ENCODE results near the gene PKMYT1. TPM values are rescaled to one million over a fixed set of nuclear protein-coding genes. Genes with fewer than 3 reads are reported as not detected.
A peak's percentile ranks its signal among the peaks of the same experiment; 100 is the strongest.

The PKMYT1 gene
- total and polyA plus RNA-seq, 9 of the 15 experiments (the other 6 are each of a cell fraction or from before 2014, with no cell fraction given) = 8.7 to 201 (median 37.8) TPM

DNA sequence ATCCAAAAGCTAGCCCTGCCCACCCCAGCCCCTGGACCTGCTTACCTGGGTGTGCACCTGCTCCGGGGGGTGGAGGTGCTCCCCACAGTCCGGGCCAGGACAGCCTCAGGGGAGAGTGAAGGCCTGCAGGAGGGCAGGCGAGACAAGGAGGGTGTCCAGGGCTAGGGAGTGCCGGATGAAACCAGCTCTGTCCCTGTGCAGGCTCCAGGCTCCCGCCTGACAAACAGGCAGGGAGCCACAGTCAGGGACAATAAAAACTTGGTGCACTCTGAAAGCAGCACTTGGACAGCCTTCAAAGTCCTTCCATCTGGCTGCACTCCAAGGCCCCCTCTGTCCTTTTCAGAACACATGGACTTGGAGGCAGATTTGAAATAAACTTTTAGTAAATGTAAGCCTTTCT, 7.2 kb downstream of the PKMYT1 start:
- Histone ChIP-seq H2AFZ (ENCODE audit: low read depth, low read length) (no peak overlapping the region), H3K27me3 (ENCODE audit: control insufficient read depth in 2 of 2, insufficient read depth in 2 of 2, low read length in 2 of 2) (no peaks in the 10 kb centered on the region), H4K20me1 (replicated peaks; ENCODE audit: control insufficient read depth, insufficient read depth, low read length) (peaks cover 25% of the 10 kb centered on the region), H3K79me2 (ENCODE audit: control insufficient read depth, insufficient read depth, low read length) (peaks cover 40% of the 10 kb centered on the region), H3K4me3 (no peak overlapping the region), H3K9ac (ENCODE audit: insufficient read depth in 1 of 2, low read depth in 2 of 2, low read length in 2 of 2) (peak overlapping the region in 1 of 2 experiments; percentile 77; a peak in 2 of 4 replicates), H3K9me1 (ENCODE audit: control insufficient read depth, insufficient read depth, low read length) (peaks cover 3% of the 10 kb centered on the region), H3K4me1 (replicated peaks in 1 of 2; ENCODE audit: control insufficient read depth in 2 of 2, insufficient read depth in 2 of 2, low read length in 2 of 2) (peaks cover 12 to 95% of the 10 kb centered on the region in 2 experiments), H3K27ac (ENCODE audit: extremely low read depth, low read depth, low read length) (0 out of 3 replicates have a peak overlapping the region, but pooled peaks have one; percentile 28), H3K36me3 (ENCODE audit: control insufficient read depth, insufficient read depth, low read length) (peaks cover 73% of the 10 kb centered on the region; the same call in 2 of the 3 replicates), H3K9me3 (replicated peaks; ENCODE audit: control insufficient read depth, insufficient read depth, low read depth, low read length) (no peaks in the 10 kb centered on the region), H3K4me2 (ENCODE audit: insufficient read depth, low read length) (no peak overlapping the region)
- FAIRE-seq = no peak
- ChIA-PET POLR2A (interaction anchor here (0.7 to 2.1 kb wide), 4 partner anchors 8 to 140 kb away, joined by 3 to 17 read pairs (median 3); partner anchors contain the start of gene PKMYT1), CTCF (ENCODE audit: low intra/inter-chr PET ratio) (no interaction called here)
- DNase-seq (ENCODE audit: extremely low read depth in 1 of 4, low spot score in 3 of 4) = no peak
- in situ Hi-C loops (cut with MboI) (no loop called here), intact Hi-C loops (cut with micrococcal nuclease) (no loop called here)
- no peak for ATAC-seq
- 81% methylated on average over 5 of the region's 5 CpGs for WGBS (ENCODE audit: insufficient coverage, low coverage, missing lambda C conversion rate)
- BruUV-seq (replicated peaks) = no TSS peak
- TF ChIP-seq, protein P1, sequence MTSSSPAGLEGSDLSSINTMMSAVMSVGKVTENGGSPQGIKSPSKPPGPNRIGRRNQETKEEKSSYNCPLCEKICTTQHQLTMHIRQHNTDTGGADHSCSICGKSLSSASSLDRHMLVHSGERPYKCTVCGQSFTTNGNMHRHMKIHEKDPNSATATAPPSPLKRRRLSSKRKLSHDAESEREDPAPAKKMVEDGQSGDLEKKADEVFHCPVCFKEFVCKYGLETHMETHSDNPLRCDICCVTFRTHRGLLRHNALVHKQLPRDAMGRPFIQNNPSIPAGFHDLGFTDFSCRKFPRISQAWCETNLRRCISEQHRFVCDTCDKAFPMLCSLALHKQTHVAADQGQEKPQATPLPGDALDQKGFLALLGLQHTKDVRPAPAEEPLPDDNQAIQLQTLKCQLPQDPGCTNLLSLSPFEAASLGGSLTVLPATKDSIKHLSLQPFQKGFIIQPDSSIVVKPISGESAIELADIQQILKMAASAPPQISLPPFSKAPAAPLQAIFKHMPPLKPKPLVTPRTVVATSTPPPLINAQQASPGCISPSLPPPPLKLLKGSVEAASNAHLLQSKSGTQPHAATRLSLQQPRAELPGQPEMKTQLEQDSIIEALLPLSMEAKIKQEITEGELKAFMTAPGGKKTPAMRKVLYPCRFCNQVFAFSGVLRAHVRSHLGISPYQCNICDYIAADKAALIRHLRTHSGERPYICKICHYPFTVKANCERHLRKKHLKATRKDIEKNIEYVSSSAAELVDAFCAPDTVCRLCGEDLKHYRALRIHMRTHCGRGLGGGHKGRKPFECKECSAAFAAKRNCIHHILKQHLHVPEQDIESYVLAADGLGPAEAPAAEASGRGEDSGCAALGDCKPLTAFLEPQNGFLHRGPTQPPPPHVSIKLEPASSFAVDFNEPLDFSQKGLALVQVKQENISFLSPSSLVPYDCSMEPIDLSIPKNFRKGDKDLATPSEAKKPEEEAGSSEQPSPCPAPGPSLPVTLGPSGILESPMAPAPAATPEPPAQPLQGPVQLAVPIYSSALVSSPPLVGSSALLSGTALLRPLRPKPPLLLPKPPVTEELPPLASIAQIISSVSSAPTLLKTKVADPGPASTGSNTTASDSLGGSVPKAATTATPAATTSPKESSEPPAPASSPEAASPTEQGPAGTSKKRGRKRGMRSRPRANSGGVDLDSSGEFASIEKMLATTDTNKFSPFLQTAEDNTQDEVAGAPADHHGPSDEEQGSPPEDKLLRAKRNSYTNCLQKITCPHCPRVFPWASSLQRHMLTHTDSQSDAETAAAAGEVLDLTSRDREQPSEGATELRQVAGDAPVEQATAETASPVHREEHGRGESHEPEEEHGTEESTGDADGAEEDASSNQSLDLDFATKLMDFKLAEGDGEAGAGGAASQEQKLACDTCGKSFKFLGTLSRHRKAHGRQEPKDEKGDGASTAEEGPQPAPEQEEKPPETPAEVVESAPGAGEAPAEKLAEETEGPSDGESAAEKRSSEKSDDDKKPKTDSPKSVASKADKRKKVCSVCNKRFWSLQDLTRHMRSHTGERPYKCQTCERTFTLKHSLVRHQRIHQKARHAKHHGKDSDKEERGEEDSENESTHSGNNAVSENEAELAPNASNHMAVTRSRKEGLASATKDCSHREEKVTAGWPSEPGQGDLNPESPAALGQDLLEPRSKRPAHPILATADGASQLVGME (CRISPR knock-in tag; IDR thresholded peaks at IDR 0.05) = no peak
- TF ChIP-seq, protein P2, sequence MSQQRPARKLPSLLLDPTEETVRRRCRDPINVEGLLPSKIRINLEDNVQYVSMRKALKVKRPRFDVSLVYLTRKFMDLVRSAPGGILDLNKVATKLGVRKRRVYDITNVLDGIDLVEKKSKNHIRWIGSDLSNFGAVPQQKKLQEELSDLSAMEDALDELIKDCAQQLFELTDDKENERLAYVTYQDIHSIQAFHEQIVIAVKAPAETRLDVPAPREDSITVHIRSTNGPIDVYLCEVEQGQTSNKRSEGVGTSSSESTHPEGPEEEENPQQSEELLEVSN (IDR thresholded peaks at IDR 0.05; ENCODE audit: borderline replicate concordance in 1 of 2, extremely low read depth in 1 of 2, insufficient read depth in 1 of 2, insufficient read length in 1 of 2, low read depth in 1 of 2, low read length in 1 of 2, poor library complexity in 1 of 2, severe bottlenecking in 1 of 2) = no peak
- TF ChIP-seq EWSR1 (IDR thresholded peaks at IDR 0.05; ENCODE audit: borderline replicate concordance, low read depth, partially characterized antibody) = no peak
- TF ChIP-seq U2AF2 (optimal IDR thresholded peaks at IDR 0.05; ENCODE audit: low read depth, low read length) = no peak
- TF ChIP-seq, protein P3, sequence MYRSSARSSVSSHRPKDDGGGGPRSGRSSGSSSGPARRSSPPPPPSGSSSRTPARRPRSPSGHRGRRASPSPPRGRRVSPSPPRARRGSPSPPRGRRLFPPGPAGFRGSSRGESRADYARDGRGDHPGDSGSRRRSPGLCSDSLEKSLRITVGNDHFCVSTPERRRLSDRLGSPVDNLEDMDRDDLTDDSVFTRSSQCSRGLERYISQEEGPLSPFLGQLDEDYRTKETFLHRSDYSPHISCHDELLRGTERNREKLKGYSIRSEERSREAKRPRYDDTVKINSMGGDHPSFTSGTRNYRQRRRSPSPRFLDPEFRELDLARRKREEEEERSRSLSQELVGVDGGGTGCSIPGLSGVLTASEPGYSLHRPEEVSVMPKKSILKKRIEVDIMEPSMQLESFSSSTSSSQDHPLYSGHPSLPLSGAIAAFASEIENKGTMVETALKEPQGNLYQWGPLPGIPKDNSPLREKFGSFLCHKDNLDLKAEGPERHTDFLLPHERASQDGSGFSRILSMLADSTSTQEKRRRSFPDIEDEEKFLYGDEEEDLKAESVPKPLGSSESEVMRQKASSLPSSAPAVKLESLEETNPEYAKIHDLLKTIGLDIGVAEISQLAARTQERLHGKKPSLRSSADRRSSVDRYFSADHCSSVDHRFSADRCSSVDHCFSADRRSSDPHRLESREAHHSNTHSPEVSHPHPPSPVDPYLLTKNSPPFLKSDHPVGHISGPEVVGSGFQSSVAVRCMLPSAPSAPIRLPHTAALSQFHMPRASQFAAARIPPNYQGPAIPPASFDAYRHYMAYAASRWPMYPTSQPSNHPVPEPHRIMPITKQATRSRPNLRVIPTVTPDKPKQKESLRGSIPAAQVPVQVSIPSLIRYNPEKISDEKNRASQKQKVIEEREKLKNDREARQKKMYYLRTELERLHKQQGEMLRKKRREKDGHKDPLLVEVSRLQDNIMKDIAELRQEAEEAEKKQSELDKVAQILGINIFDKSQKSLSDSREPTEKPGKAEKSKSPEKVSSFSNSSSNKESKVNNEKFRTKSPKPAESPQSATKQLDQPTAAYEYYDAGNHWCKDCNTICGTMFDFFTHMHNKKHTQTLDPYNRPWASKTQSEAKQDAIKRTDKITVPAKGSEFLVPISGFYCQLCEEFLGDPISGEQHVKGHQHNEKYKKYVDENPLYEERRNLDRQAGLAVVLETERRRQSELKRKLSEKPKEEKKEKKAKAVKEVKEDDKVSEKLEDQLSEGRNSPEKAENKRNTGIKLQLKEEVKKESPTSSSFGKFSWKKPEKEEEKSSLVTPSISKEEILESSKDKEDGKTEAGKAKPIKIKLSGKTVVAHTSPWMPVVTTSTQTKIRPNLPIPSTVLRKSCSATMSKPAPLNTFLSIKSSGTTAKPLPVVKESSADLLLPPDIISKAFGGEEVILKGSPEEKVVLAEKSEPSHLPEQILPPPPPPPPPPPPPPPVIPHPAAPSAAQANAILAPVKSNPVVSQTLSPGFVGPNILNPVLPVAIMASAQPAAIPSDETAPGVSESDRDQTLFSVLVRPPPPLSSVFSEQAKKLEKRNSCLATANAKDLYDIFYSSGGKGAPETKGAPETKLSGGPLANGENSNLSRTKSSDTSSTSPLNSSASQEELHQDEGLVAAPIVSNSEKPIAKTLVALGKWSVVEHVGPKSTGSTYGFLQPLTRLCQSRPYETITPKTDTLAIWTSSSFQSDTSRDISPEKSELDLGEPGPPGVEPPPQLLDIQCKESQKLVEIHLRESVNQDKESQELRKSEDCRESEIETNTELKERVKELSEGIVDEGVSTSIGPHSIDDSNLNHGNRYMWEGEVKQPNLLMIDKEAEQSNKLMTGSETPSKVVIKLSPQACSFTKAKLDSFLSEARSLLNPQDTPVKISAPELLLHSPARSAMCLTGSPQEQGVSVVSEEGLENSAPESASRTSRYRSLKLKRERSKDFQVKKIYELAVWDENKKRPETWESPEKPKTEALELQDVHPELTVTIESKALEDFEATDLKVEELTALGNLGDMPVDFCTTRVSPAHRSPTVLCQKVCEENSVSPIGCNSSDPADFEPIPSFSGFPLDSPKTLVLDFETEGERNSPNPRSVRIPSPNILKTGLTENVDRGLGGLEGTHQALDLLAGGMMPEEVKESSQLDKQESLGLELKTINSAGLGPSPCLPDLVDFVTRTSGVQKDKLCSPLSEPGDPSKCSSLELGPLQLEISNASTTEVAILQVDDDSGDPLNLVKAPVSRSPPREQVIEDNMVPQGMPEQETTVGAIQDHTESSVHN (IDR thresholded peaks at IDR 0.05; ENCODE audit: borderline replicate concordance in 1 of 2, low read depth in 1 of 2) = no peak
